HepG2 (cell line): Measurements from ENCODE around the gene MAPK7.

Source experiments
- ARID2 ChIP-seq: sonication (generic); formaldehyde crosslinking; IDR thresholded peaks from 2 replicates; pipeline ENCODE4 v1.8.1; 2022; ENCODE audit warnings: mild to moderate bottlenecking, missing genetic modification reagents, borderline replicate concordance
- BRCA1 ChIP-seq: sonication (generic); formaldehyde crosslinking; IDR thresholded peaks from 2 replicates; pipeline ENCODE4 v1.4.0; 2020; ENCODE audit warnings: missing genetic modification reagents
- CEBPB ChIP-seq: IDR thresholded peaks from 2 replicates; pipeline ENCODE4 v1.6.1; 2011; ENCODE audit warnings: low read depth, low read length, improper control_type of control experiment, borderline replicate concordance
- EP300 ChIP-seq, 3 experiments: sonication (generic) in 1 of 3; formaldehyde crosslinking in 1 of 3; IDR thresholded peaks; 2 replicates each; pipeline versions ENCODE4 v1.5.1 to v1.6.1; 2011 to 2020; ENCODE audit warnings: low read depth in 2 of 3, low read length in 2 of 3, borderline replicate concordance in 1 of 3, improper control_type of control experiment in 1 of 3, mild to moderate bottlenecking in 1 of 3, missing genetic modification reagents in 1 of 3, moderate library complexity in 1 of 3
- KAT8 ChIP-seq: IDR thresholded peaks from 2 replicates; pipeline ENCODE4 v1.6.1; 2016; ENCODE audit warnings: missing genetic modification reagents, missing compliant biosample characterization
- MYNN ChIP-seq: sonication (generic); formaldehyde crosslinking; IDR thresholded peaks from 2 replicates; pipeline ENCODE4 v1.4.0; 2020; ENCODE audit warnings: mild to moderate bottlenecking, low read depth, missing genetic modification reagents
- RFX5 ChIP-seq: IDR thresholded peaks from 2 replicates; pipeline ENCODE4 v1.6.1; 2011; ENCODE audit warnings: low read depth, low read length, improper control_type of control experiment
- ZBTB49 ChIP-seq: sonication (generic); formaldehyde crosslinking; IDR thresholded peaks from 2 replicates; pipeline ENCODE4 v1.4.0; 2020; ENCODE audit warnings: missing genetic modification reagents, borderline replicate concordance
- ZBTB7A ChIP-seq: sonication (generic); formaldehyde crosslinking; IDR thresholded peaks from 2 replicates; pipeline ENCODE4 v1.8.0; 2022; ENCODE audit warnings: mild to moderate bottlenecking, missing genetic modification reagents

GRCh38 chr17:19383681-19384470, 5.6 kb downstream of the MAPK7 start:
- no peak for TF ChIP-seq RFX5
- TF ChIP-seq ARID2 (CRISPR knock-in tag) = no peak
- TF ChIP-seq CEBPB = no peak
- TF ChIP-seq ZBTB7A (CRISPR knock-in tag) = no peak
- TF ChIP-seq ZBTB49 (CRISPR knock-in tag) = no peak
- no peak for TF ChIP-seq EP300 (IDR thresholded peaks at IDR 0.05; ENCODE audit: low read depth in 2 of 2, low read length in 2 of 2)
- TF ChIP-seq EP300 (CRISPR knock-in tag; IDR thresholded peaks at IDR 0.05; ENCODE audit: borderline replicate concordance) = no peak
- TF ChIP-seq KAT8 (CRISPR knock-in tag) = no peak
- no peak for TF ChIP-seq BRCA1 (CRISPR knock-in tag)
- no peak for TF ChIP-seq MYNN (CRISPR knock-in tag)
